ENCODE measurements around the gene LMNA. TPM values are rescaled to one million over a fixed set of nuclear protein-coding genes. Genes with fewer than 3 reads are reported as not detected.

LMNA gene
- total RNA-seq, 1 donor from 2014 or later, result 235 TPM

- no peaks in the 10 kb centered on the region for H3K27me3 ChIP-seq
- peaks cover 19% of the 10 kb centered on the region for H3K4me1 ChIP-seq
- intact Hi-C loops (cut with DNase I), result no loop called here
- peak overlapping the region; percentile 33 for H3K4me3 ChIP-seq
- no peaks in the 10 kb centered on the region for H3K36me3 ChIP-seq
- DNase-seq, result peak; percentile 80
- H3K27ac ChIP-seq, result peak overlapping the region; percentile 63
- peak; percentile 68 for ATAC-seq
- TF ChIP-seq CTCF (IDR thresholded peaks at IDR 0.05), result no peak
- no peaks in the 10 kb centered on the region for H3K9me3 ChIP-seq
Observed at GRCh38 chr1:156160743-156161171, 46.2 kb downstream of the LMNA start.

GRCh38 chr1:156162430-156163037 is 48.0 kb downstream of the LMNA start:
- no peaks in the 10 kb centered on the region for H3K27me3 ChIP-seq
- DNase-seq, result peak; percentile 79
- intact Hi-C loops (cut with DNase I), result no loop called here
- no peaks in the 10 kb centered on the region for H3K9me3 ChIP-seq
- ATAC-seq, result peak; percentile 85
- TF ChIP-seq CTCF (IDR thresholded peaks at IDR 0.05), result no peak
- H3K36me3 ChIP-seq, result no peaks in the 10 kb centered on the region
- peaks cover 19% of the 10 kb centered on the region for H3K4me1 ChIP-seq
- no peak overlapping the region for H3K4me3 ChIP-seq
- H3K27ac ChIP-seq, result no peak overlapping the region

DNA sequence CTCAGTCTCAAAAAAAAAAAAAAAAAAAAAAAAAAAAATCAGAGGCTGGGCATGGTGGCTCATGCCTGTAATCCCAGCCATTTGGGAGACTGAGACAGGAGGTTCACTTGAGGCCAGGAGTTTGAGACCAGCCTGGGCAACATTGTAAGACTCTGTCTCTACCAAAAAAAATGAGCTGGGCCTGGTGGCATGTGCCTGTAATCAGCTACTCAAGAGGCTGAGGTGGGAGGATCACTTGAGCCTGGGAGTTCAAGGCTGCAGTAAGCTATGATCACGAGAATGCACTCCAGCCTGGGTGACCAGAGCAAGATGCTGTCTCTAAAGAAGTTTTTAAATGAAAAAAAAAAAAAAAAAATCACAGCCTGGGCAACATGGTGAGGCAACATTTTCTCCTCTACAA is 49.2 kb downstream of the LMNA start:
- intact Hi-C loops (cut with DNase I), result no loop called here
- H3K4me3 ChIP-seq, result no peak overlapping the region
- no peaks in the 10 kb centered on the region for H3K36me3 ChIP-seq
- no peaks in the 10 kb centered on the region for H3K9me3 ChIP-seq
- ATAC-seq (no peak), DNase-seq (no peak)
- no peaks in the 10 kb centered on the region for H3K27me3 ChIP-seq
- H3K4me1 ChIP-seq, result peaks cover 19% of the 10 kb centered on the region
- H3K27ac ChIP-seq, result no peak overlapping the region
- TF ChIP-seq CTCF (IDR thresholded peaks at IDR 0.05), result no peak

DNA sequence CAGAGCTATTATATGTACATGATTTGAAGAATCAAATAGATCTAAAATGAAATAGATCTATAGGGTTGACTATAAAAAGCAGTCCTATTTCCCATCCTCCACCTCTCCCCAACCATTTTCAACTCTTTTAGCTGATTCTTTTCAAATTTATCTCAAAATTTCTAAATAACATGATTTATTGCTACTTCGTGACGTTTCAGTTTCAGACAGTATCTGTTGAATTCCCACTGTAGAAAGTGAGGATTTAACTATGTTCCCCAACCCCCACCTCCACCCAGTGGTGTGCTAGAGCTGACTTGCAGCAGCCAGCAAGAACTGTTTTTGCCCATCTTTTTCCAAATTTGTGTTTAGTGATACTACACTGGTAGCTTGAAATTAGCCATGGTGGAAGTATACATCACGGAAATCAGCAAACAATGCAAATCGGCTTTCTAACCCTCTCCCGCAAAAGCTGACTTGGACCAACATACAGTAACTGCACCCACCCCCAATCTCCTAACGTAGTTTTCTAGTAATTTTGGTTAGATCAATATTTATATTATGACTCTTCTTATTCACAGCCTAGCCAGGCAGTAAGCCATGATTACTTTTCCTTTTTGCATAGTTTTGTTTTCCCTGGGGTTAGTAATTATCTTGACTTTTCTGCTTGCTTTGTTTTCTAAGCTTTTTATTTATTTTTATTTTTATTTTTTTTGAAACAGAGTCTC is 49.8 kb downstream of the LMNA start:
- intact Hi-C loops (cut with DNase I), result no loop called here
- Histone ChIP-seq H3K4me1 (peaks cover 19% of the 10 kb centered on the region), H3K9me3 (no peaks in the 10 kb centered on the region), H3K27me3 (no peaks in the 10 kb centered on the region), H3K4me3 (no peak overlapping the region), H3K27ac (no peak overlapping the region), H3K36me3 (no peaks in the 10 kb centered on the region)
- TF ChIP-seq CTCF (IDR thresholded peaks at IDR 0.05), result no peak
- ATAC-seq (no peak), DNase-seq (no peak)

GRCh38 chr1:156165083-156165482 is 50.6 kb downstream of the LMNA start:
- H3K36me3 ChIP-seq, result no peaks in the 10 kb centered on the region
- no peak for TF ChIP-seq CTCF (IDR thresholded peaks at IDR 0.05)
- no peak overlapping the region for H3K4me3 ChIP-seq
- no peak for ATAC-seq
- peaks cover 19% of the 10 kb centered on the region for H3K4me1 ChIP-seq
- H3K27ac ChIP-seq, result no peak overlapping the region
- no peaks in the 10 kb centered on the region for H3K9me3 ChIP-seq
- DNase-seq, result no peak
- intact Hi-C loops (cut with DNase I), result no loop called here
- no peaks in the 10 kb centered on the region for H3K27me3 ChIP-seq
